CD1c-positive myeloid dendritic cell (primary cell): ENCODE results near the gene TMEM183A.

Experiments used
- DNase-seq: peaks from one replicate; pipeline ENCODE4 v3.0.0-alpha.2; 2016; ENCODE audit errors: extremely low spot score

The TMEM183A gene

GRCh38 chr1:203046984-203047630, 39.9 kb downstream of the TMEM183A start:
- DNase-seq: peak; percentile 64

GRCh38 chr1:203048086-203048485, 40.9 kb downstream of the TMEM183A start:
- no peak for DNase-seq

GRCh38 chr1:203048555-203049051, 41.4 kb downstream of the TMEM183A start:
- no peak for DNase-seq

- no peak for DNase-seq
These were observed 41.9 kb downstream of the TMEM183A start for GRCh38 chr1:203049077-203049476.

GRCh38 chr1:203049576-203050180, 42.5 kb downstream of the TMEM183A start:
- no peak for DNase-seq

GRCh38 chr1:203050826-203051225, 43.7 kb downstream of the TMEM183A start:
- DNase-seq: peak; percentile 38

- DNase-seq: no peak
These were observed 44.7 kb downstream of the TMEM183A start for GRCh38 chr1:203051841-203052324.

- DNase-seq: no peak
These were observed 45.4 kb downstream of the TMEM183A start for GRCh38 chr1:203052601-203053000.

- DNase-seq: no peak
These were observed 47.0 kb downstream of the TMEM183A start for GRCh38 chr1:203054184-203054583.

GRCh38 chr1:203054642-203055041, 47.5 kb downstream of the TMEM183A start:
- no peak for DNase-seq

- no peak for DNase-seq
These were observed 48.1 kb downstream of the TMEM183A start for GRCh38 chr1:203055161-203055799.

GRCh38 chr1:203056012-203056411, 48.8 kb downstream of the TMEM183A start:
- DNase-seq: no peak

GRCh38 chr1:203056516-203056915, 49.3 kb downstream of the TMEM183A start:
- no peak for DNase-seq

- DNase-seq: peak; percentile 75
These were observed 50.9 kb downstream of the TMEM183A start for GRCh38 chr1:203057911-203058675.

GRCh38 chr1:203058676-203058935, 51.4 kb downstream of the TMEM183A start:
- DNase-seq: peak; percentile 59

GRCh38 chr1:203059485-203059884, 52.3 kb downstream of the TMEM183A start:
- DNase-seq: peak; percentile 40

- DNase-seq: no peak
These were observed 52.9 kb downstream of the TMEM183A start for GRCh38 chr1:203060115-203060514.

- no peak for DNase-seq
These were observed 56.1 kb downstream of the TMEM183A start for GRCh38 chr1:203063287-203063686.

- DNase-seq: no peak
These were observed 58.0 kb downstream of the TMEM183A start for GRCh38 chr1:203065191-203065590.

GRCh38 chr1:203065986-203066385, 58.8 kb downstream of the TMEM183A start:
- DNase-seq: no peak

- no peak for DNase-seq
These were observed 59.8 kb downstream of the TMEM183A start for GRCh38 chr1:203066965-203067364.

GRCh38 chr1:203069030-203069747, 62.0 kb downstream of the TMEM183A start:
- peak; percentile 67 for DNase-seq
